B cell (primary cell): ENCODE results near the gene ERN1. TPM values are rescaled to one million over a fixed set of nuclear protein-coding genes. Genes with fewer than 3 reads are reported as not detected.

Source experiments
- ATAC-seq: fragments of 200-7000 bp; cut with Tn5 transposase; one replicate; pipeline ENCODE4 v1.10.0; 2021; ENCODE audit warnings: low read depth, mild to moderate bottlenecking, moderate number of reproducible peaks, moderate library complexity
- CTCF ChIA-PET: fragments of 350-600 bp; sonication (Branson Sonifier 250); formaldehyde crosslinking; loops from one replicate; lab custom pipeline; 2021; ENCODE audit warnings: antibody characterized with exemption, inconsistent platforms; lab: Charles Lee
- POLR2A ChIA-PET: fragments of 350-600 bp; sonication (Branson Sonifier 250); formaldehyde crosslinking; loops from one replicate; lab custom pipeline; 2021; ENCODE audit warnings: antibody characterized with exemption; lab: Charles Lee
- DNase-seq: peaks from one replicate; pipeline ENCODE4 v3.0.0; 2013
- H2AFZ ChIP-seq: 2 replicates; pipeline ENCODE4 v1.6.1; 2012; ENCODE audit warnings: mild to moderate bottlenecking, low read depth, low read length; ENCODE audit not compliant: insufficient read depth, poor library complexity, severe bottlenecking
- H3K27ac ChIP-seq, 2 donors: 1 replicate in 1 of 2; 2 replicates in 1 of 2; pipeline ENCODE4 v1.5.1; 2012 to 2013; ENCODE audit warnings: low read length in 2 of 2, mild to moderate bottlenecking in 2 of 2, moderate library complexity in 1 of 2
- H3K27me3 ChIP-seq, 4 experiments: fragments of 200-600 bp in 1 of 4; sonication (generic) in 1 of 4; replicated peaks in 1 of 4; 1 replicate in 2 of 4; 2 replicates in 2 of 4; pipeline versions ENCODE4 v1.6.1 to v1.7.0; 2013 to 2016; ENCODE audit warnings: low read length in 3 of 4, mild to moderate bottlenecking in 2 of 4, mixed read lengths in 1 of 4, moderate library complexity in 1 of 4; ENCODE audit not compliant: insufficient read depth in 4 of 4, control insufficient read depth in 3 of 4; ENCODE audit errors: control extremely low read depth in 1 of 4
- H3K36me3 ChIP-seq, 2 experiments: replicated peaks in 1 of 2; 1 replicate in 1 of 2; 2 replicates in 1 of 2; pipeline versions ENCODE4 v1.6.1 to v1.7.1; 2013; ENCODE audit warnings: low read length in 1 of 2; ENCODE audit not compliant: insufficient read depth in 2 of 2, control insufficient read depth in 1 of 2; ENCODE audit errors: control extremely low read depth in 1 of 2, extremely low read depth in 1 of 2
- H3K4me1 ChIP-seq, 2 donors: fragments of 200-600 bp in 1 of 2; sonication (generic) in 1 of 2; 1 replicate in 1 of 2; 2 replicates in 1 of 2; pipeline versions ENCODE4 v1.5.1 to v1.6.1; 2013 to 2017; ENCODE audit warnings: low read length in 2 of 2; ENCODE audit not compliant: control insufficient read depth in 2 of 2, insufficient read depth in 2 of 2
- H3K4me2 ChIP-seq: replicated peaks from 2 replicates; pipeline ENCODE3; 2012; ENCODE audit warnings: mild to moderate bottlenecking, low read depth, low read length; ENCODE audit not compliant: poor library complexity, severe bottlenecking
- H3K4me3 ChIP-seq, 5 experiments: fragments of 200-600 bp in 1 of 5; sonication (generic) in 1 of 5; 1 replicate in 3 of 5; 2 replicates in 2 of 5; pipeline versions ENCODE4 v1.5.1 to v1.7.0; 2011 to 2016; ENCODE audit warnings: low read length in 4 of 5, mild to moderate bottlenecking in 4 of 5, low read depth in 2 of 5, control low read depth in 1 of 5, moderate library complexity in 1 of 5; ENCODE audit not compliant: insufficient read depth in 1 of 5; ENCODE audit errors: control extremely low read depth in 1 of 5, extremely low read depth in 1 of 5
- H3K79me2 ChIP-seq: fragments of 200-600 bp; sonication (generic); one replicate; pipeline ENCODE4 v1.6.0; 2016; ENCODE audit warnings: low read length; ENCODE audit not compliant: control insufficient read depth, insufficient read depth
- H3K9ac ChIP-seq: fragments of 200-600 bp; sonication (generic); 2 replicates; pipeline ENCODE4 v1.6.1; 2017; ENCODE audit warnings: mild to moderate bottlenecking, low read length, moderate library complexity
- H3K9me3 ChIP-seq, 3 donors: one replicate each; pipeline versions ENCODE4 v1.6.1 to v1.7.1; 2013; ENCODE audit warnings: low read length in 2 of 3; ENCODE audit not compliant: control insufficient read depth in 2 of 3, insufficient read depth in 1 of 3; ENCODE audit errors: control extremely low read depth in 1 of 3
- H4K20me1 ChIP-seq: 2 replicates; pipeline ENCODE4 v1.6.0; 2012; ENCODE audit warnings: mild to moderate bottlenecking, low read length; ENCODE audit not compliant: insufficient read depth, control insufficient read depth, poor library complexity, severe bottlenecking
- H3K27ac Mint-ChIP-seq: one replicate; pipeline ENCODE4 v1.8.0; 2021; ENCODE audit warnings: mixed read lengths
- H3K27me3 Mint-ChIP-seq: one replicate; pipeline ENCODE4 v1.8.0; 2021; ENCODE audit warnings: mixed read lengths
- H3K4me1 Mint-ChIP-seq: one replicate; pipeline ENCODE4 v1.8.0; 2021; ENCODE audit warnings: mixed read lengths
- H3K4me3 Mint-ChIP-seq: one replicate; pipeline ENCODE4 v1.8.0; 2021; ENCODE audit warnings: mixed read lengths
- H3K9me3 Mint-ChIP-seq: one replicate; pipeline ENCODE4 v1.8.0; 2022; ENCODE audit warnings: mixed read lengths; ENCODE audit not compliant: insufficient read depth
- EZH2 ChIP-seq: IDR thresholded peaks from 2 replicates; pipeline ENCODE4 v1.6.1; 2012; ENCODE audit warnings: borderline replicate concordance, low read depth, mild to moderate bottlenecking, moderate library complexity, low read length; ENCODE audit not compliant: insufficient read depth, poor library complexity, severe bottlenecking
- WGBS: methylation state at CpG from one replicate; pipeline ENCODE4 v1.1.5; 2013; ENCODE audit warnings: missing lambda C conversion rate; ENCODE audit not compliant: insufficient coverage; 5-methylcytosine and 5-hydroxymethylcytosine counted together
- intact Hi-C: fragments of 100-400 bp; cut with micrococcal nuclease; formaldehyde crosslinking; loops from one replicate; pipeline ENCODE4 v1.10.0; 2022
- polyA plus RNA-seq: library from polyadenylated mRNA; depleted of rRNA; stranded (reverse); fragments of >200 nt; gene quantifications from 2 replicates; pipeline ENCODE4 v1.2.3, GENCODE V29; 2012
- total RNA-seq, 2 donors: library from RNA; stranded (reverse); fragments of 120-200 nt in 1 of 2; gene quantifications; 1 replicate in 1 of 2; 2 replicates in 1 of 2; pipeline versions ENCODE4 v1.2.3 to v1.2.4, GENCODE V29; 2013 to 2022
- TF ChIP-seq, protein P1 (sequence below): fragments of 200-600 bp; IDR thresholded peaks from one replicate; pipeline ENCODE4 v1.8.0; 2022; ENCODE audit warnings: antibody characterized with exemption, mild to moderate bottlenecking

ERN1 gene
- total and polyA plus RNA-seq, 2 donors (not counting 1 experiment from before 2014, with no cell fraction given): 7.0 to 19.4 TPM

DNA sequence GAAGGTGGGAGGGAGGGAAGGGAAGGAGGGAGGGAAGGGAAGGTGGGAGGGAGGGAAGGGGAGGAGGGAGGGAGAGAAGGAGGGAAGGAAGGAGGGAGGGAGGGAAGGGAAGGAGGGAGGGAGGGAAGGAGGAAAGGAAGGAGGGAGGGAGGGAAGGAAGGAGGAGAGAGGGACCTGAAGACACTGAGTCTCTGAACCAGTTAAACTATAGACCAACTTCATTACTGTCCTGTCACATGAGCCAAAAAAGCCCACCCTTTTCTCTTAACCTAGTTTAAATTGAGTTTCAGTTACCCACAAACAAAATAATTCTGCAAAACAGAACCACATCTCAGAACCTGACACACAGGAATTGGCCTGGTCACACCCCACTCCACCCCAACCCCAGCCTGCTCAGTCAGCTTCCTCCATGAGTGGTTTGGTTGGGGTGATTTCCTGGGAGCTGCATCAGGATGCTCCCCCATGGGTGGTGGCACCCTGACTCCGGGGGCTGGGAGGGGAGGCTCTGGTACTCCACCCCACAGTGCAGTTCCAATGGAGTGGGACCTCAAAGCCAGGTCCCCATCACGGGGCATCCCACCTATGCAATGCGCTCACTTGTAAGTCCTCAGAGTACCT, 136.5 kb downstream of the ERN1 start:
- Histone ChIP-seq H4K20me1 (no peaks in the 10 kb centered on the region), H3K27ac (no peak overlapping the region), H3K9ac (no peak overlapping the region), H3K4me3 (no peak overlapping the region), H3K27me3 (peaks cover 0 to 12% (median 5%) of the 10 kb centered on the region in 4 experiments), H3K4me1 (peaks cover 38 to 40% of the 10 kb centered on the region in 2 donors), H2AFZ (no peak overlapping the region), H3K79me2 (no peaks in the 10 kb centered on the region), H3K4me2 (peak overlapping the region; percentile 28), H3K9me3 (peaks cover 0 to 3% (median 0%) of the 10 kb centered on the region in 3 donors), H3K36me3 (no peaks in the 10 kb centered on the region)
- DNase-seq (peak; percentile 51), ATAC-seq (no peak)
- CTCF ChIA-PET: interaction anchor here (0.6 to 7.5 kb wide), 9 partner anchors 8 to 452 kb away, joined by 3 to 89 read pairs (median 5); partner anchors contain the start of gene ICAM2
- no peaks in the 10 kb centered on the region for H3K9me3 Mint-ChIP-seq
- peaks cover 48% of the 10 kb centered on the region for H3K4me1 Mint-ChIP-seq
- TF ChIP-seq, protein P1, sequence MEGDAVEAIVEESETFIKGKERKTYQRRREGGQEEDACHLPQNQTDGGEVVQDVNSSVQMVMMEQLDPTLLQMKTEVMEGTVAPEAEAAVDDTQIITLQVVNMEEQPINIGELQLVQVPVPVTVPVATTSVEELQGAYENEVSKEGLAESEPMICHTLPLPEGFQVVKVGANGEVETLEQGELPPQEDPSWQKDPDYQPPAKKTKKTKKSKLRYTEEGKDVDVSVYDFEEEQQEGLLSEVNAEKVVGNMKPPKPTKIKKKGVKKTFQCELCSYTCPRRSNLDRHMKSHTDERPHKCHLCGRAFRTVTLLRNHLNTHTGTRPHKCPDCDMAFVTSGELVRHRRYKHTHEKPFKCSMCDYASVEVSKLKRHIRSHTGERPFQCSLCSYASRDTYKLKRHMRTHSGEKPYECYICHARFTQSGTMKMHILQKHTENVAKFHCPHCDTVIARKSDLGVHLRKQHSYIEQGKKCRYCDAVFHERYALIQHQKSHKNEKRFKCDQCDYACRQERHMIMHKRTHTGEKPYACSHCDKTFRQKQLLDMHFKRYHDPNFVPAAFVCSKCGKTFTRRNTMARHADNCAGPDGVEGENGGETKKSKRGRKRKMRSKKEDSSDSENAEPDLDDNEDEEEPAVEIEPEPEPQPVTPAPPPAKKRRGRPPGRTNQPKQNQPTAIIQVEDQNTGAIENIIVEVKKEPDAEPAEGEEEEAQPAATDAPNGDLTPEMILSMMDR: no peak
- TF ChIP-seq EZH2: no peak
- H3K4me3 Mint-ChIP-seq: no peak overlapping the region
- POLR2A ChIA-PET: interaction anchor here (0.6 to 1.3 kb wide), 2 partner anchors 27 to 564 kb away, joined by 3 to 5 read pairs; partner anchors contain the start of gene ICAM2
- H3K27me3 Mint-ChIP-seq: peaks cover 18% of the 10 kb centered on the region
- no peak overlapping the region for H3K27ac Mint-ChIP-seq
- intact Hi-C loops: no loop called here
- WGBS: 85% methylated on average over 2 of the region's 3 CpGs

DNA sequence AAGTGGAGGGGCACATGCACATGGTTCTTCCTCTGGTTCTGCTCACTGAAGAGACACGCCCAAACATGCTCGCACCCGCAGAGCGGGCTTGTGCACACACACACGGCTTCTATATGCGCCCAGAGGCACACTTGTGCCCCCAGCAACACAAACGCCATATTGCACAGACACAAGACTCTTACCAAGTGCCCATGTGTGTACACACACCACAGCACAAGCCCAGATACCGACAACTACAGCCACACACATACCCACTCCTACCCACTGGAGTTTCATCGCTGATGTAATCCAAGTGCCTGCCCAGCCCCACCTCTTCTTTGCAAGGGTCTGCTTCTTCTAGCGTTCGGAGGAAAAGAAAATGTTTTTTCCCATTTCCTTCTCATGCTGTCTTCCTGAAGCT, 138.3 kb downstream of the ERN1 start:
- ChIA-PET POLR2A (no interaction called here), CTCF (interaction anchor here (1.3 to 7.5 kb wide), 7 partner anchors 12 to 142 kb away, joined by 6 to 89 read pairs (median 15); partner anchors contain the start of gene CD79B)
- H3K9ac ChIP-seq: no peak overlapping the region
- no peak overlapping the region for H3K4me2 ChIP-seq
- no peak overlapping the region for H3K27ac ChIP-seq
- no peak overlapping the region for H2AFZ ChIP-seq
- Mint-ChIP-seq H3K9me3 (no peaks in the 10 kb centered on the region), H3K27me3 (peaks cover 11% of the 10 kb centered on the region), H3K27ac (no peak overlapping the region), H3K4me1 (peaks cover 37% of the 10 kb centered on the region), H3K4me3 (peak overlapping the region; percentile 45)
- no peaks in the 10 kb centered on the region for H3K79me2 ChIP-seq
- intact Hi-C loops: loop anchor here (2.0 kb wide), 1 partner anchor 73 kb away; the partner anchor contains the start of gene GH1
- H4K20me1 ChIP-seq: no peaks in the 10 kb centered on the region
- TF ChIP-seq, protein P1: no peak
- no peak for TF ChIP-seq EZH2
- WGBS: 91% methylated on average over 11 of the region's 11 CpGs
- no peak for ATAC-seq
- peaks cover 26 to 27% of the 10 kb centered on the region in 2 donors for H3K4me1 ChIP-seq
- H3K9me3 ChIP-seq: peaks cover 0 to 3% (median 0%) of the 10 kb centered on the region in 3 donors
- no peaks in the 10 kb centered on the region for H3K36me3 ChIP-seq
- H3K27me3 ChIP-seq: no peaks in the 10 kb centered on the region
- no peak overlapping the region for H3K4me3 ChIP-seq
- no peak for DNase-seq
